ENCODE results near the gene PHF24.

DNA sequence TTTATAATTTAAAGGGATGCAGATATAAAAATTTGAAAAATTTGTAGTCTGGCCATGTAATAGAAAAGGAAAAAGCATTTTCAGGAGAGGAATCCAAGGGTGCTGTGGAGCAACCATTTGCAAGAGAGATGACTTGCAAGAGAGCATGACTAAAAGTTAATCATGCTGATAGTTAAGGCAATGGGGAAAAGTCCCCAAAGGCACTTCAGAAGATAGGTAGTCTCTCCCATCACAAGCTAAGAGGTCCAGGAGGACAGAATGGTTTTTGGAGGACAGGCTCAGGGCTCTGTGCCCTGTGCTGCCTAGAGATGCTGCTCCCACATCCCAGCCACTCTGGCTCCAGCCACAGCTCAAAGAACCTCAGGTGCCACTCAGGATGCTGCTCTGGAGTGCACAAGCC lies 70.3 kb downstream of the PHF24 start:
- TF ChIP-seq CTCF (IDR thresholded peaks at IDR 0.05) (no peak), POLR2AphosphoS5 (IDR thresholded peaks at IDR 0.05) (no peak), POLR2A (IDR thresholded peaks at IDR 0.05; ENCODE audit: low read depth) (no peak), EP300 (IDR thresholded peaks at IDR 0.05) (no peak)
